NT2/D1 (cell line): ENCODE measurements around the gene TLL2.
"Not testable (repeated sequence)": the region's sequence is repeated elsewhere in the genome, so short reads cannot be mapped to it uniquely, and the experiment has no call there.

ENCODE experiments used
- DNase-seq: peaks from one replicate; pipeline ENCODE4 v3.0.0-alpha.2; 2011; ENCODE audit warnings: low read depth, low spot score
- H3K27me3 ChIP-seq: 2 replicates; pipeline ENCODE4 v1.6.0; 2011; ENCODE audit warnings: mild to moderate bottlenecking; ENCODE audit not compliant: insufficient read length, insufficient read depth
- H3K36me3 ChIP-seq: 2 replicates; pipeline ENCODE4 v1.6.1; 2011; ENCODE audit warnings: mild to moderate bottlenecking, low read length, mixed read lengths; ENCODE audit not compliant: insufficient read depth, insufficient read length
- H3K4me1 ChIP-seq: 2 replicates; pipeline ENCODE4 v1.5.1; 2011; ENCODE audit not compliant: insufficient read depth, insufficient read length
- H3K4me3 ChIP-seq: 2 replicates; pipeline ENCODE4 v1.5.1; 2011; ENCODE audit warnings: low read depth; ENCODE audit not compliant: insufficient read length
- H3K9ac ChIP-seq: 2 replicates; pipeline ENCODE4 v1.6.0; 2011; ENCODE audit warnings: low read depth; ENCODE audit not compliant: insufficient read length
- H3K9me3 ChIP-seq: 2 replicates; pipeline ENCODE4 v1.5.1; 2011; ENCODE audit warnings: mild to moderate bottlenecking, low read length; ENCODE audit not compliant: insufficient read depth
- SUZ12 ChIP-seq: IDR thresholded peaks from 2 replicates; pipeline ENCODE4 v1.6.1; 2011; ENCODE audit not compliant: insufficient read length, insufficient read depth; ENCODE audit errors: extremely low read depth
- YY1 ChIP-seq: IDR thresholded peaks from 2 replicates; pipeline ENCODE4 v1.6.1; 2011; ENCODE audit not compliant: insufficient read length, insufficient read depth
- ZNF274 ChIP-seq: IDR thresholded peaks from 2 replicates; pipeline ENCODE4 v1.6.1; 2011; ENCODE audit warnings: mild to moderate bottlenecking, low read depth, low read length

Gene TLL2

GRCh38 chr10:96513698-96514561, at the start of gene TLL2:
Gene TLL2, minus strand, starts transcription at chr10:96513926. Its CDS starts 241 bp downstream, at chr10:96513685.
- H3K27me3 ChIP-seq: peaks cover 19% of the 10 kb centered on the region
- TF ChIP-seq ZNF274 (no peak), YY1 (no peak), SUZ12 (no peak)

GRCh38 chr10:96560966-96561887, 47.5 kb upstream of the TLL2 start:
- Histone ChIP-seq H3K9me3 (no peaks in the 10 kb centered on the region), H3K4me3 (no peak overlapping the region), H3K9ac (no peak overlapping the region), H3K27me3 (no peaks in the 10 kb centered on the region), H3K36me3 (peaks cover 48% of the 10 kb centered on the region), H3K4me1 (no peaks in the 10 kb centered on the region)
- TF ChIP-seq SUZ12 (no peak), YY1 (no peak), ZNF274 (no peak)
- DNase-seq: no peak

More at GRCh38 chr10:96513698-96514561, at the start of gene TLL2:
- Histone ChIP-seq H3K9ac (peak within 1 kb of the TSS; percentile 79), H3K9me3 (no peaks in the 10 kb centered on the region), H3K4me3 (peak within 1 kb of the TSS; percentile 61), H3K4me1 (peaks cover 11% of the 10 kb centered on the region), H3K36me3 (no peaks in the 10 kb centered on the region)
- peak; percentile 88 for DNase-seq

- no peak for TF ChIP-seq ZNF274
- no peak for TF ChIP-seq YY1
- no peak for TF ChIP-seq SUZ12
- peaks cover 49% of the 10 kb centered on the region for H3K36me3 ChIP-seq
Observed at GRCh38 chr10:96560489-96560888, 46.8 kb upstream of the TLL2 start.

GRCh38 chr10:96556003-96556402, 42.3 kb upstream of the TLL2 start:
- Histone ChIP-seq H3K4me3 (no peak overlapping the region), H3K9ac (no peak overlapping the region), H3K36me3 (peaks cover 54% of the 10 kb centered on the region), H3K27me3 (no peaks in the 10 kb centered on the region), H3K4me1 (no peaks in the 10 kb centered on the region), H3K9me3 (no peaks in the 10 kb centered on the region)
- peak; percentile 9 for DNase-seq
- TF ChIP-seq YY1: no peak
- TF ChIP-seq ZNF274: no peak
- no peak for TF ChIP-seq SUZ12

More at GRCh38 chr10:96560489-96560888, 46.8 kb upstream of the TLL2 start:
- DNase-seq: no peak
- Histone ChIP-seq H3K4me3 (no peak overlapping the region), H3K9me3 (no peaks in the 10 kb centered on the region), H3K9ac (no peak overlapping the region), H3K4me1 (no peaks in the 10 kb centered on the region), H3K27me3 (no peaks in the 10 kb centered on the region)

GRCh38 chr10:96555330-96555729, 41.6 kb upstream of the TLL2 start:
- H3K4me3 ChIP-seq: no peak overlapping the region
- TF ChIP-seq ZNF274: no peak
- TF ChIP-seq YY1: no peak
- TF ChIP-seq SUZ12: no peak

GRCh38 chr10:96548589-96548988, 34.9 kb upstream of the TLL2 start:
- Histone ChIP-seq H3K4me3 (no peak overlapping the region), H3K36me3 (peaks cover 76% of the 10 kb centered on the region), H3K4me1 (no peaks in the 10 kb centered on the region), H3K27me3 (no peaks in the 10 kb centered on the region), H3K9me3 (no peaks in the 10 kb centered on the region), H3K9ac (no peak overlapping the region)
- TF ChIP-seq SUZ12: no peak
- no peak for TF ChIP-seq YY1
- TF ChIP-seq ZNF274: no peak
- DNase-seq: no peak

More at GRCh38 chr10:96555330-96555729, 41.6 kb upstream of the TLL2 start:
- no peak for DNase-seq
- H3K4me1 ChIP-seq: no peaks in the 10 kb centered on the region
- no peaks in the 10 kb centered on the region for H3K27me3 ChIP-seq
- no peaks in the 10 kb centered on the region for H3K9me3 ChIP-seq
- peaks cover 60% of the 10 kb centered on the region for H3K36me3 ChIP-seq
- H3K9ac ChIP-seq: no peak overlapping the region

- not testable (repeated sequence) for DNase-seq, H3K9ac ChIP-seq, H3K9me3 ChIP-seq, H3K4me1 ChIP-seq, H3K27me3 ChIP-seq, H3K4me3 ChIP-seq
- H3K36me3 ChIP-seq: peaks cover 65% of the 10 kb centered on the region
Observed at GRCh38 chr10:96545558-96545957, 31.8 kb upstream of the TLL2 start.
